H1 (cell line): Measurements from ENCODE around the gene APOL2. TPM values are rescaled to one million over a fixed set of nuclear protein-coding genes. Genes with fewer than 3 reads are reported as not detected.
"Not testable (repeated sequence)": the region's sequence is repeated elsewhere in the genome, so short reads cannot be mapped to it uniquely, and the experiment has no call there.

Experiments used
- CTCF ChIA-PET: fragments of 300-600 bp; sonication (Branson Sonifier 250); formaldehyde crosslinking; loops from one replicate; lab custom pipeline; 2021; ENCODE audit not compliant: partially characterized antibody; lab: Charles Lee
- POLR2A ChIA-PET: fragments of 300-600 bp; sonication (Branson Sonifier 250); formaldehyde crosslinking; loops from one replicate; lab custom pipeline; 2021; ENCODE audit warnings: inconsistent platforms; ENCODE audit not compliant: partially characterized antibody; lab: Charles Lee
- DNase-seq, 2 experiments: peaks; one replicate each; pipeline versions ENCODE4 v3.0.0 to v3.0.0-alpha.2; 2010 to 2022; ENCODE audit warnings: low spot score in 2 of 2, low read depth in 1 of 2, mixed read lengths in 1 of 2
- FAIRE-seq: peaks from 2 replicates; lab custom pipeline; 2011; peaks lifted over from hg19 to GRCh38; lab: Jason Lieb, UNC
- H2AFZ ChIP-seq: 2 replicates; pipeline ENCODE4 v1.8.1; 2012; ENCODE audit warnings: low read length, inconsistent platforms
- H2AK5ac ChIP-seq: 2 replicates; pipeline ENCODE4 v1.6.1; 2013; ENCODE audit warnings: low read depth, low read length
- H2BK120ac ChIP-seq: replicated peaks from 2 replicates; pipeline ENCODE3; 2013; ENCODE audit warnings: low read depth, low read length, inconsistent platforms
- H2BK12ac ChIP-seq: 2 replicates; pipeline ENCODE4 v1.6.1; 2013; ENCODE audit warnings: low read depth, low read length
- H2BK15ac ChIP-seq: 2 replicates; pipeline ENCODE4 v1.6.1; 2013; ENCODE audit warnings: low read length
- H2BK20ac ChIP-seq: 2 replicates; pipeline ENCODE4 v1.6.1; 2013; ENCODE audit warnings: low read length
- H2BK5ac ChIP-seq: 2 replicates; pipeline ENCODE4 v1.6.1; 2013; ENCODE audit warnings: low read depth, low read length
- H3K14ac ChIP-seq: 2 replicates; pipeline ENCODE4 v1.6.1; 2013; ENCODE audit warnings: inconsistent platforms; ENCODE audit not compliant: insufficient read length
- H3K18ac ChIP-seq: 2 replicates; pipeline ENCODE4 v1.6.1; 2013; ENCODE audit warnings: low read length; ENCODE audit errors: extremely low read depth
- H3K23ac ChIP-seq: 2 replicates; pipeline ENCODE4 v1.6.1; 2013; ENCODE audit warnings: inconsistent platforms; ENCODE audit not compliant: insufficient read length
- H3K23me2 ChIP-seq: 2 replicates; pipeline ENCODE4 v1.6.1; 2013; ENCODE audit warnings: low read depth, low read length
- H3K27ac ChIP-seq: 2 replicates; pipeline ENCODE4 v1.6.1; 2011; ENCODE audit warnings: low read depth, low read length, inconsistent platforms
- H3K27me3 ChIP-seq, 4 experiments: replicated peaks in 1 of 4; 1 replicate in 1 of 4; 2 replicates in 3 of 4; pipeline versions ENCODE4 v1.6.1 to v1.8.1; 2011 to 2013; ENCODE audit warnings: low read length in 3 of 4, mild to moderate bottlenecking in 3 of 4, inconsistent platforms in 2 of 4, mixed read lengths in 2 of 4, moderate library complexity in 1 of 4; ENCODE audit not compliant: control insufficient read depth in 3 of 4, insufficient read depth in 3 of 4; ENCODE audit errors: extremely low read depth in 1 of 4
- H3K36me3 ChIP-seq, 4 experiments: 2 replicates each; pipeline versions ENCODE4 v1.6.1 to v1.8.1; 2011 to 2013; ENCODE audit warnings: mild to moderate bottlenecking in 4 of 4, low read length in 3 of 4, moderate library complexity in 2 of 4, control low read depth in 1 of 4, inconsistent platforms in 1 of 4; ENCODE audit not compliant: insufficient read depth in 4 of 4, control insufficient read depth in 2 of 4
- H3K4ac ChIP-seq: replicated peaks from 2 replicates; pipeline ENCODE3; 2013; ENCODE audit warnings: low read length, low read depth, mixed read lengths, inconsistent platforms; ENCODE audit not compliant: insufficient read length
- H3K4me1 ChIP-seq, 4 experiments: replicated peaks in 1 of 4; 1 replicate in 1 of 4; 2 replicates in 3 of 4; pipeline versions ENCODE4 v1.6.1 to v1.8.1; 2011 to 2013; ENCODE audit warnings: low read length in 3 of 4, inconsistent platforms in 2 of 4, mixed read lengths in 1 of 4; ENCODE audit not compliant: insufficient read depth in 4 of 4, control insufficient read depth in 3 of 4
- H3K4me2 ChIP-seq, 2 experiments: 2 replicates each; pipeline versions ENCODE4 v1.6.1 to v1.8.1; 2011 to 2013; ENCODE audit warnings: low read depth in 2 of 2, low read length in 2 of 2, control low read depth in 1 of 2, inconsistent platforms in 1 of 2, mild to moderate bottlenecking in 1 of 2; ENCODE audit not compliant: insufficient read depth in 1 of 2
- H3K4me3 ChIP-seq, 4 experiments: fragments of 200-600, 300-600 bp in 1 of 4; sonication (generic), shearing (Covaris generic), sonication (Bioruptor Twin) in 1 of 4; 2 replicates each; pipeline versions ENCODE4 v1.5.1 to v1.8.1; 2011 to 2016; ENCODE audit warnings: low read length in 4 of 4, low read depth in 3 of 4, control low read depth in 2 of 4, inconsistent platforms in 2 of 4, mild to moderate bottlenecking in 2 of 4, mixed read lengths in 1 of 4, moderate library complexity in 1 of 4; ENCODE audit not compliant: insufficient read depth in 2 of 4; ENCODE audit errors: extremely low read depth in 1 of 4
- H3K56ac ChIP-seq: replicated peaks from 2 replicates; pipeline ENCODE3; 2013; ENCODE audit warnings: low read depth, mild to moderate bottlenecking, mixed read lengths, low read length, inconsistent platforms; ENCODE audit not compliant: insufficient read length
- H3K79me1 ChIP-seq: 2 replicates; pipeline ENCODE4 v1.6.1; 2013; ENCODE audit warnings: low read depth, low read length, control low read depth
- H3K79me2 ChIP-seq, 2 experiments: 2 replicates each; pipeline versions ENCODE4 v1.6.1 to v1.8.1; 2012 to 2013; ENCODE audit warnings: low read length in 2 of 2, mild to moderate bottlenecking in 2 of 2, inconsistent platforms in 1 of 2; ENCODE audit not compliant: insufficient read depth in 2 of 2, control insufficient read depth in 1 of 2
- H3K9ac ChIP-seq, 4 experiments: replicated peaks in 1 of 4; 1 replicate in 1 of 4; 2 replicates in 3 of 4; pipeline versions ENCODE4 v1.6.1 to v1.8.1; 2011 to 2013; ENCODE audit warnings: low read depth in 3 of 4, low read length in 3 of 4, control low read depth in 2 of 4, mild to moderate bottlenecking in 2 of 4, moderate library complexity in 2 of 4, inconsistent platforms in 1 of 4; ENCODE audit errors: extremely low read depth in 1 of 4
- H3K9me3 ChIP-seq, 2 experiments: 2 replicates each; pipeline versions ENCODE4 v1.6.1 to v1.8.1; 2012 to 2013; ENCODE audit warnings: mild to moderate bottlenecking in 2 of 2, moderate library complexity in 2 of 2, control low read depth in 1 of 2, inconsistent platforms in 1 of 2, low read depth in 1 of 2, low read length in 1 of 2, mixed read lengths in 1 of 2; ENCODE audit not compliant: insufficient read depth in 2 of 2
- H4K20me1 ChIP-seq, 2 experiments: replicated peaks in 1 of 2; 2 replicates each; pipeline versions ENCODE3 to v1.8.1; 2011 to 2013; ENCODE audit warnings: inconsistent platforms in 2 of 2, low read length in 2 of 2, mild to moderate bottlenecking in 1 of 2; ENCODE audit not compliant: insufficient read depth in 2 of 2, control insufficient read depth in 1 of 2
- H4K5ac ChIP-seq: 2 replicates; pipeline ENCODE4 v1.6.1; 2013; ENCODE audit warnings: low read length, low read depth, mixed read lengths, inconsistent platforms; ENCODE audit not compliant: insufficient read length
- H4K8ac ChIP-seq: 2 replicates; pipeline ENCODE4 v1.8.0; 2013; ENCODE audit warnings: mild to moderate bottlenecking, moderate library complexity, low read length, inconsistent platforms; ENCODE audit not compliant: insufficient read depth; ENCODE audit errors: extremely low read depth
- H4K91ac ChIP-seq: replicated peaks from 2 replicates; pipeline ENCODE3; 2013; ENCODE audit warnings: low read length, mixed read lengths, inconsistent platforms; ENCODE audit not compliant: insufficient read length
- KDM1A ChIP-seq: fragments of 200-600, 300-600 bp; sonication (generic); IDR thresholded peaks from 2 replicates; pipeline ENCODE4 v1.7.1; 2016; ENCODE audit warnings: mild to moderate bottlenecking, low read length, borderline replicate concordance
- MAFK ChIP-seq: IDR thresholded peaks from 2 replicates; pipeline ENCODE4 v1.6.1; 2012; ENCODE audit warnings: low read depth, mild to moderate bottlenecking, improper control_type of control experiment, low read length
- NANOG ChIP-seq: IDR thresholded peaks from 2 replicates; pipeline ENCODE4 v1.6.1; 2011; ENCODE audit warnings: low read length, low read depth, mild to moderate bottlenecking, inconsistent platforms; ENCODE audit not compliant: insufficient read depth, poor library complexity, severe bottlenecking
- NRF1 ChIP-seq: IDR thresholded peaks from 2 replicates; pipeline ENCODE4 v1.6.1; 2011; ENCODE audit warnings: mild to moderate bottlenecking, low read depth, low read length, improper control_type of control experiment
- RBBP5 ChIP-seq: IDR thresholded peaks from 2 replicates; pipeline ENCODE4 v1.7.1; 2012; ENCODE audit warnings: low read depth, mild to moderate bottlenecking, inconsistent platforms, low read length, moderate library complexity, borderline replicate concordance
- SIRT6 ChIP-seq: IDR thresholded peaks from one replicate; pipeline ENCODE4 v1.7.1; 2012; ENCODE audit warnings: low read length, inconsistent platforms
- WGBS, 2 experiments: shearing (Covaris generic) in 1 of 2; methylation state at CpG; one replicate each; pipeline versions ENCODE4 v1.1.6 to v1.1.7; 2013 to 2015; ENCODE audit warnings: low lambda C conversion rate in 2 of 2, mixed read lengths in 2 of 2, inconsistent platforms in 1 of 2, low coverage in 1 of 2, missing lambda C conversion rate in 1 of 2; ENCODE audit not compliant: insufficient replicate concordance in 2 of 2, insufficient coverage in 1 of 2, insufficient read length in 1 of 2; ENCODE audit errors: extremely low coverage in 1 of 2, missing lambda C conversion rate in 1 of 2; 5-methylcytosine and 5-hydroxymethylcytosine counted together
- polyA plus RNA-seq, 7 experiments: library from polyadenylated mRNA; depleted of rRNA in 3 of 7; stranded (reverse) in 5 of 7; unstranded in 2 of 7; fragments of >200 nt in 5 of 7; fragments of 200-250 nt in 2 of 7; gene quantifications; 1 replicate in 5 of 7; 2 replicates in 1 of 7; 4 replicates in 1 of 7; pipeline versions ENCODE4 v1.2.1 to v1.2.3, GENCODE V29; 2011 to 2013; ENCODE audit warnings: missing spikeins in 2 of 7, mixed read lengths in 2 of 7
- total RNA-seq: library from RNA; stranded (reverse); fragmentation: NEBNext Ultra II Directional; extraction: Animal tissue kit (Norgen Biotek cat#: 25700); gene quantifications from 2 replicates; pipeline ENCODE4 v1.2.1, GENCODE V29; 2021
- TF ChIP-seq, protein P1 (sequence below): IDR thresholded peaks from 2 replicates; pipeline ENCODE4 v1.6.1; 2011; ENCODE audit warnings: low read length, improper control_type of control experiment

The APOL2 gene
- total and polyA plus RNA-seq, 2 of the 8 experiments (the other 6 are each of a cell fraction or from before 2014, with no cell fraction given), result 8.1 to 11.0 TPM

DNA sequence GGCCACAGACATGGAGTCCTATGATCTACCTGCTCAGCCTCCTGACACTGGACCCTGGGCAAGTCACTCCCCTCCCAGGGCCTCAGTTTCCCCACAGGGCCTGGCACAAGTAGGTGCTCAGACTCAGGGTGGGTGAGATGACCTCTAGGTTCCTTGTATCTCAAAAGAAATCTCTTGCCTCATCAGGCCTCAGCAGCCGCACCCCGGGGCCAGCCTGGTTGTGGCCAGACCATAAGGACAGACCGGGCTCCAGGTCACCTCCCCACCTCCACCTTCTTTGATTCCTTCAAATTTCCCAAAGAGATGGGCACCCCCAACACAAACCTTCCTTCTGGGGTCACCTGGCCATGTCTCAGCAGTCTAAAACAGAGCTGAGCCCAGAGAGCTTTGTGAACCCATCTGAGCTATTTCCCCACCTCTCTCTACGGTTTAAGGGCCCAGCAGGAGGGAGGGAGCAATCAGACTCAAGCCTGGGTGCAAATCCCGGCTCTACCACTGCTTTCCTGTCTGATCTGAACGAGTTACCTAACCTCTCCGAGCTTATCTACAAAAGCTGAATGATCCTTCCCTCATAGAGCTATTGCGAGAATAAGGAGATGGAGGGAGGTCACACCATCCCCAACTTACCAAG is 35.2 kb downstream of the APOL2 start (continued):
- TF ChIP-seq RBBP5, result no peak
- TF ChIP-seq NRF1, result no peak
- no peak for TF ChIP-seq KDM1A
- no peak for TF ChIP-seq MAFK
- no peak for TF ChIP-seq NANOG
- TF ChIP-seq, protein P1, sequence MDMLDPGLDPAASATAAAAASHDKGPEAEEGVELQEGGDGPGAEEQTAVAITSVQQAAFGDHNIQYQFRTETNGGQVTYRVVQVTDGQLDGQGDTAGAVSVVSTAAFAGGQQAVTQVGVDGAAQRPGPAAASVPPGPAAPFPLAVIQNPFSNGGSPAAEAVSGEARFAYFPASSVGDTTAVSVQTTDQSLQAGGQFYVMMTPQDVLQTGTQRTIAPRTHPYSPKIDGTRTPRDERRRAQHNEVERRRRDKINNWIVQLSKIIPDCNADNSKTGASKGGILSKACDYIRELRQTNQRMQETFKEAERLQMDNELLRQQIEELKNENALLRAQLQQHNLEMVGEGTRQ, result no peak
- TF ChIP-seq SIRT6, result no peak

DNA sequence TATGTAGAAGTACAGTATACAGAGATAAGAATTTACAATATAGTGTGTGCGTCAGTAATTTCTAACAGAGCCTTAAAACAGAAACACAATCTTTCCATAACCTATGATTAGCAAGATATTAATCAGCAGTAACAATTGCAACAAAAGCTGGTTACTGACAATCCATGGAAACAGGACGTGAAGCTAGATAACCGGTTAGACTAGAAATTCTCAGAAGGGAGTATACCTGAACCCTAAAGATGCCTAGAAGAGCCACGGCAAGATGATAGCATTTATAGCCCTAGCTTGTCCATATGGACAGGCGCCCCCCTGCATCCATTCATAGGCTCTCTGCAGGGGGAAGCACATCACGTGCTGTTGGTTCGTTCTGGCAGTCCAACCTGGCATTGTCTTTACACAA is 35.9 kb downstream of the APOL2 start:
- H3K36me3 ChIP-seq, H4K5ac ChIP-seq, H4K20me1 ChIP-seq, H3K56ac ChIP-seq, H2BK5ac ChIP-seq, POLR2A ChIA-PET, H3K4ac ChIP-seq, H3K27me3 ChIP-seq, H3K4me2 ChIP-seq, H3K14ac ChIP-seq, H3K23ac ChIP-seq, H3K79me2 ChIP-seq, H2AFZ ChIP-seq, H2BK12ac ChIP-seq, DNase-seq, H2BK20ac ChIP-seq, H3K79me1 ChIP-seq, H3K23me2 ChIP-seq, H3K4me1 ChIP-seq, H2AK5ac ChIP-seq, H3K9me3 ChIP-seq, H4K8ac ChIP-seq, H3K9ac ChIP-seq, H3K4me3 ChIP-seq, H4K91ac ChIP-seq, H2BK120ac ChIP-seq, H2BK15ac ChIP-seq, FAIRE-seq, H3K18ac ChIP-seq, H3K27ac ChIP-seq: not testable (repeated sequence)
- CTCF ChIA-PET, result interaction anchor here (1.3 to 3.1 kb wide), 5 partner anchors 8 to 69 kb away, joined by 3 to 13 read pairs (median 12); partner anchors contain the start of gene APOL2
- 89% methylated on average over 7 of the region's 7 CpGs; no CpG with 5 or more reads in 1 of the 2 experiments for WGBS, 2 experiments
